ENCODE results near the gene FRS2.

DNA sequence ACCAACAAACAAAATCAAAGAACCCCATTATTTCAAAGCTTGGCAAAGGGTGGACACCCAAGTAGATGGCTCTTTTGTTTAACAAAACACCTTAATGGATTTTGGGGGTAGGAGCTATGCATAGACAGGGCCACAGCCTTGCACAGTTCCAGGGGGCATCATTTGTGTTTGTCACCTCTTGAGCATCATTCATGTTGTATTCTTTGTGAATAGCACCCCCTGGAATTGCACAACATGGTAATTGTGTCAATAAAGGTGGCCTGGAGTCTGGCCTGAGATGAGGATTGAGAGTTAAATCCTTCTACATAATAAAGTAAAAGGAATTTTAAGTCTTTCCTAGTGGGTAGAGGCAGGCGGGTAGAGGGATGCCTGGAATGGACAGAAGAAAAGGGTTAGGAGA, 3.3 kb upstream of the FRS2 start:
- TF ChIP-seq POLR2AphosphoS5 (IDR thresholded peaks at IDR 0.05) = no peak
- TF ChIP-seq, protein P1, sequence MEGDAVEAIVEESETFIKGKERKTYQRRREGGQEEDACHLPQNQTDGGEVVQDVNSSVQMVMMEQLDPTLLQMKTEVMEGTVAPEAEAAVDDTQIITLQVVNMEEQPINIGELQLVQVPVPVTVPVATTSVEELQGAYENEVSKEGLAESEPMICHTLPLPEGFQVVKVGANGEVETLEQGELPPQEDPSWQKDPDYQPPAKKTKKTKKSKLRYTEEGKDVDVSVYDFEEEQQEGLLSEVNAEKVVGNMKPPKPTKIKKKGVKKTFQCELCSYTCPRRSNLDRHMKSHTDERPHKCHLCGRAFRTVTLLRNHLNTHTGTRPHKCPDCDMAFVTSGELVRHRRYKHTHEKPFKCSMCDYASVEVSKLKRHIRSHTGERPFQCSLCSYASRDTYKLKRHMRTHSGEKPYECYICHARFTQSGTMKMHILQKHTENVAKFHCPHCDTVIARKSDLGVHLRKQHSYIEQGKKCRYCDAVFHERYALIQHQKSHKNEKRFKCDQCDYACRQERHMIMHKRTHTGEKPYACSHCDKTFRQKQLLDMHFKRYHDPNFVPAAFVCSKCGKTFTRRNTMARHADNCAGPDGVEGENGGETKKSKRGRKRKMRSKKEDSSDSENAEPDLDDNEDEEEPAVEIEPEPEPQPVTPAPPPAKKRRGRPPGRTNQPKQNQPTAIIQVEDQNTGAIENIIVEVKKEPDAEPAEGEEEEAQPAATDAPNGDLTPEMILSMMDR (IDR thresholded peaks at IDR 0.05) = no peak

Measured in suprapubic skin (tissue), 3 donors.